ENCODE data around the gene FOLR2.
A peak's percentile ranks its signal among the peaks of the same experiment; 100 is the strongest.

FOLR2 gene

GRCh38 chr11:72229336-72229924, 12.8 kb downstream of the FOLR2 start:
- no peak for DNase-seq (ENCODE audit: low spot score)
- no peak for FAIRE-seq

- DNase-seq (ENCODE audit: low spot score) (no peak), FAIRE-seq (peak; percentile 40)
Observed at GRCh38 chr11:72229925-72230763, 13.6 kb downstream of the FOLR2 start.

- DNase-seq (ENCODE audit: low spot score) (no peak), FAIRE-seq (no peak)
Observed at GRCh38 chr11:72230764-72231365, 14.3 kb downstream of the FOLR2 start.

GRCh38 chr11:72231396-72232259, 15.0 kb downstream of the FOLR2 start:
- no peak for DNase-seq (ENCODE audit: low spot score)
- no peak for FAIRE-seq

- FAIRE-seq (no peak), DNase-seq (ENCODE audit: low spot score) (no peak)
Observed at GRCh38 chr11:72232260-72233055, 15.9 kb downstream of the FOLR2 start.

- DNase-seq (ENCODE audit: low spot score) (no peak), FAIRE-seq (no peak)
Observed at GRCh38 chr11:72233056-72233772, 16.6 kb downstream of the FOLR2 start.

- DNase-seq (ENCODE audit: low spot score) (no peak), FAIRE-seq (no peak)
Observed at GRCh38 chr11:72233773-72234513, 17.3 kb downstream of the FOLR2 start.

GRCh38 chr11:72234514-72234830, 17.9 kb downstream of the FOLR2 start:
- no peak for DNase-seq (ENCODE audit: low spot score)
- FAIRE-seq, result no peak

GRCh38 chr11:72234920-72235319, 18.3 kb downstream of the FOLR2 start:
- no peak for DNase-seq (ENCODE audit: low spot score)
- FAIRE-seq, result no peak

- FAIRE-seq (no peak), DNase-seq (ENCODE audit: low spot score) (no peak)
Observed at GRCh38 chr11:72235351-72236057, 18.9 kb downstream of the FOLR2 start.

- DNase-seq (ENCODE audit: low spot score) (no peak), FAIRE-seq (no peak)
Observed at GRCh38 chr11:72236083-72236697, 19.6 kb downstream of the FOLR2 start.

GRCh38 chr11:72236774-72237111, 20.1 kb downstream of the FOLR2 start:
- no peak for DNase-seq (ENCODE audit: low spot score)
- FAIRE-seq, result no peak

GRCh38 chr11:72237112-72237931, 20.7 kb downstream of the FOLR2 start:
- no peak for DNase-seq (ENCODE audit: low spot score)
- FAIRE-seq, result no peak

- FAIRE-seq (no peak), DNase-seq (ENCODE audit: low spot score) (peak; percentile 66)
Observed at GRCh38 chr11:72238040-72238450, 21.5 kb downstream of the FOLR2 start.

GRCh38 chr11:72238492-72239312, 22.1 kb downstream of the FOLR2 start:
- DNase-seq (ENCODE audit: low spot score) (no peak), FAIRE-seq (no peak)

- DNase-seq (ENCODE audit: low spot score) (no peak), FAIRE-seq (no peak)
Observed at GRCh38 chr11:72239313-72239848, 22.8 kb downstream of the FOLR2 start.

Data from urothelium cell line (cell line).